Tibial nerve (tissue), 4 donors: ENCODE results near the gene SPINK8.

Experiments used
- CTCF ChIP-seq, 5 experiments: fragments of 200-600 bp in 3 of 5; fragments of 450-650 bp in 2 of 5; sonication (generic) in 3 of 5; IDR thresholded peaks; one replicate each; pipeline ENCODE4 v1.5.1; 2016 to 2019; ENCODE audit warnings: antibody characterized with exemption in 5 of 5, mild to moderate bottlenecking in 3 of 5, moderate library complexity in 2 of 5
- EP300 ChIP-seq, 2 donors: sonication (generic); formaldehyde crosslinking; IDR thresholded peaks; one replicate each; pipeline ENCODE4 v1.6.1; 2017; ENCODE audit warnings: antibody characterized with exemption in 2 of 2, mild to moderate bottlenecking in 1 of 2
- POLR2A ChIP-seq, 2 donors: fragments of 450-650 bp; IDR thresholded peaks; one replicate each; pipeline ENCODE4 v1.6.1; 2017; ENCODE audit warnings: antibody characterized with exemption in 2 of 2, mild to moderate bottlenecking in 2 of 2, moderate library complexity in 2 of 2

- no peak for TF ChIP-seq POLR2A (IDR thresholded peaks at IDR 0.05)
- TF ChIP-seq CTCF (IDR thresholded peaks at IDR 0.05), result no peak
- no peak for TF ChIP-seq EP300 (IDR thresholded peaks at IDR 0.05)
These were observed 36.4 kb upstream of the SPINK8 start for GRCh38 chr3:48369693-48370332.
